Upper lobe of right lung (tissue), 1 donor: Measurements from ENCODE around the gene SLC7A1. TPM values are rescaled to one million over a fixed set of nuclear protein-coding genes. Genes with fewer than 3 reads are reported as not detected.

Experiments used
- ATAC-seq: fragments of 200-7000 bp; cut with Tn5 transposase; one replicate; pipeline ENCODE4 v1.9.1; 2020; ENCODE audit warnings: mild to moderate bottlenecking, moderate library complexity
- DNase-seq: peaks from one replicate; pipeline ENCODE4 v3.0.0-alpha.2; 2020
- H3K27ac ChIP-seq: fragments of 200-600 bp; one replicate; pipeline ENCODE4 v1.8.0; 2022
- H3K27me3 ChIP-seq: fragments of 200-600 bp; one replicate; pipeline ENCODE4 v1.8.0; 2022; ENCODE audit warnings: mild to moderate bottlenecking
- H3K36me3 ChIP-seq: fragments of 200-600 bp; one replicate; pipeline ENCODE4 v1.8.0; 2022
- H3K4me1 ChIP-seq: fragments of 200-600 bp; one replicate; pipeline ENCODE4 v1.8.0; 2022
- H3K4me3 ChIP-seq: fragments of 200-600 bp; one replicate; pipeline ENCODE4 v1.8.0; 2022; ENCODE audit warnings: mild to moderate bottlenecking
- H3K9me3 ChIP-seq: fragments of 200-600 bp; one replicate; pipeline ENCODE4 v1.8.0; 2022
- CTCF ChIP-seq: fragments of 200-600 bp; IDR thresholded peaks from one replicate; pipeline ENCODE4 v1.8.0; 2022; ENCODE audit warnings: antibody characterized with exemption
- intact Hi-C: fragments of 100-400 bp; cut with DNase I; formaldehyde crosslinking; loops from one replicate; pipeline ENCODE4 v1.11.0; 2022
- total RNA-seq: library from RNA; stranded (reverse); fragmentation: NEBNext Ultra II Directional; extraction: Animal tissue kit (Norgen Biotek cat#: 25700); gene quantifications from one replicate; pipeline ENCODE4 v1.2.1, GENCODE V29; 2021
- donor health status: DM: no; HTN: yes; CAD: no; lungs with severe emphysema.

The SLC7A1 gene
- total RNA-seq, 1 donor from 2014 or later = 30.2 TPM

GRCh38 chr13:29459813-29460355 lies 135.6 kb downstream of the SLC7A1 start:
- Histone ChIP-seq H3K4me1 (no peaks in the 10 kb centered on the region), H3K27ac (no peak overlapping the region), H3K27me3 (peaks cover 6% of the 10 kb centered on the region), H3K4me3 (no peak overlapping the region), H3K36me3 (no peaks in the 10 kb centered on the region), H3K9me3 (no peaks in the 10 kb centered on the region)
- no peak for ATAC-seq
- DNase-seq = no peak
- intact Hi-C loops = no loop called here
- TF ChIP-seq CTCF = no peak
